ENCODE data around the gene DNMT3L.

The DNMT3L gene

GRCh38 chr21:44293551-44294231, 32.0 kb upstream of the DNMT3L start:
- no peak overlapping the region for H3K4me3 ChIP-seq (ENCODE audit: low read length)
- no peaks in the 10 kb centered on the region for H3K9me3 ChIP-seq (ENCODE audit: control insufficient read depth, low read length)
- H3K36me3 ChIP-seq (ENCODE audit: control insufficient read depth, insufficient read depth, low read length, severe bottlenecking), result no peaks in the 10 kb centered on the region
- no peak for DNase-seq (ENCODE audit: low read depth)
- H3K4me1 ChIP-seq (ENCODE audit: control insufficient read depth, insufficient read depth, low read length), result peaks cover 16% of the 10 kb centered on the region
- no peak overlapping the region for H3K9ac ChIP-seq (ENCODE audit: low read length)
- no peaks in the 10 kb centered on the region for H3K27me3 ChIP-seq (replicated peaks; ENCODE audit: control insufficient read depth, insufficient read depth, low read length)

DNA sequence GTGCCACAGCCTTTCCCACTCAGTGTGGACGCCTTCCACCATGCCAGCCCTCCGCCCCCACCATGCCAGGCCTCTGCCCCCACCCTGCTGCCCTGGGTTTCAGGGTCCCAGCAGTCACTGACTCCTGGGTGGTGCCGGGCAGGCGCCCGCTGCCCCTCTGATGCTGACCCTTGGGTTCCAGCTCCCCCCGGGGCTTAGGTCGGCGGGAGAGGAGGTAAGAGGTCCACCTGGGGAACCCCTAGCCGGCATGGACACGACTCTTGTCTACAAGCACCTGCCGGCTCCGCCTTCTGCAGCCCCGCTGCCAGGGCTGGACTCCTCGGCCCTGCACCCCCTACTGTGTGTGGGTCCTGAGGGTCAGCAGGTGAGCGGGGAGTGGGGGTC, 31.1 kb upstream of the DNMT3L start:
- Histone ChIP-seq H3K9me3 (ENCODE audit: control insufficient read depth, low read length) (no peaks in the 10 kb centered on the region), H3K9ac (ENCODE audit: low read length) (no peak overlapping the region), H3K4me3 (ENCODE audit: low read length) (no peak overlapping the region), H3K36me3 (ENCODE audit: control insufficient read depth, insufficient read depth, low read length, severe bottlenecking) (no peaks in the 10 kb centered on the region), H3K4me1 (ENCODE audit: control insufficient read depth, insufficient read depth, low read length) (peaks cover 10% of the 10 kb centered on the region), H3K27me3 (replicated peaks; ENCODE audit: control insufficient read depth, insufficient read depth, low read length) (peaks cover 8% of the 10 kb centered on the region)
- no peak for DNase-seq (ENCODE audit: low read depth)

GRCh38 chr21:44291936-44292811, 30.5 kb upstream of the DNMT3L start:
- Histone ChIP-seq H3K9ac (ENCODE audit: low read length) (no peak overlapping the region), H3K4me1 (ENCODE audit: control insufficient read depth, insufficient read depth, low read length) (peaks cover 10% of the 10 kb centered on the region), H3K27me3 (replicated peaks; ENCODE audit: control insufficient read depth, insufficient read depth, low read length) (peaks cover 12% of the 10 kb centered on the region), H3K4me3 (ENCODE audit: low read length) (no peak overlapping the region), H3K9me3 (ENCODE audit: control insufficient read depth, low read length) (no peaks in the 10 kb centered on the region), H3K36me3 (ENCODE audit: control insufficient read depth, insufficient read depth, low read length, severe bottlenecking) (no peaks in the 10 kb centered on the region)
- no peak for DNase-seq (ENCODE audit: low read depth)

DNA sequence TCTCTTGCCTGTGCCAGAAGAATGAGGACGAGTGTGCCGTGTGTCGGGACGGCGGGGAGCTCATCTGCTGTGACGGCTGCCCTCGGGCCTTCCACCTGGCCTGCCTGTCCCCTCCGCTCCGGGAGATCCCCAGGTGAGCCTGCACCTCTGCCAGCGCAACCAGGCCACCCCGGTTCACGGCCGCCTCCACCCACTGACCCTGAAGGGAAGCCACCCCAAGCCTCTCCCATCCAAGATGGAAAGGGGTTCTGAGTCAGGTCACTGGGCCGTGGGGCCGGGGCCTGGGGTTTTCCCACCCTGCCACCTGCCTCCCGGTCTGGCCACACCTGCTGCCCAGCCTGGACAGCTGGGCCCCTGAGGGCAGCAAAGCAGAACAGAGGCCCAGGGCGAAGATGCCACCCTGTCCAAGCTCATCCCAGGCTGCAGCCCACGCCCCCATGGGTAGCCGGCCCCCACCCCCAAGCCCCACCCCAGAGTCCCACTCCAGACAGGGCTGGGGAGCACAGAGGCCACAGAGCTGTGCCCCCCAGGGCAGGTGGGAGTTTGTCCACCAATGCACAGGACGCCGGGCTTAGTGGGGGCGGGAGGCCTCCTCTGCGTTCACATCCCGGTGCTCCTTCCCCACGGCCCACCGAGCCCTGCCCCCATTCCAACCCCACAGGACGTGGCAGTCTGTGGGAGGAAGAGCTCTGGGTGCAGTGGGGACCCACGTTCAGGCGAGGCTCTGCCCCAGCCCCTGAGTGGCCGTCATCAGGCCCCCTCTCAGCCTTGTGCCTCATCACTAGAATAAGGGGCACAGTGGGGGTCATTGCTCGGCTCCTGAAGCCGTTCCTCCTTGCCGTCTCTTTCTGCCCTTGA, 29.6 kb upstream of the DNMT3L start:
- no peak for DNase-seq (ENCODE audit: low read depth)
- Histone ChIP-seq H3K36me3 (ENCODE audit: control insufficient read depth, insufficient read depth, low read length, severe bottlenecking) (no peaks in the 10 kb centered on the region), H3K4me1 (ENCODE audit: control insufficient read depth, insufficient read depth, low read length) (peaks cover 10% of the 10 kb centered on the region), H3K27me3 (replicated peaks; ENCODE audit: control insufficient read depth, insufficient read depth, low read length) (peaks cover 17% of the 10 kb centered on the region), H3K9ac (ENCODE audit: low read length) (no peak overlapping the region), H3K4me3 (ENCODE audit: low read length) (no peak overlapping the region), H3K9me3 (ENCODE audit: control insufficient read depth, low read length) (no peaks in the 10 kb centered on the region)

GRCh38 chr21:44290327-44291077, 28.8 kb upstream of the DNMT3L start:
- H3K36me3 ChIP-seq (ENCODE audit: control insufficient read depth, insufficient read depth, low read length, severe bottlenecking), result no peaks in the 10 kb centered on the region
- no peak overlapping the region for H3K4me3 ChIP-seq (ENCODE audit: low read length)
- H3K9ac ChIP-seq (ENCODE audit: low read length), result no peak overlapping the region
- H3K4me1 ChIP-seq (ENCODE audit: control insufficient read depth, insufficient read depth, low read length), result peaks cover 10% of the 10 kb centered on the region
- H3K27me3 ChIP-seq (replicated peaks; ENCODE audit: control insufficient read depth, insufficient read depth, low read length), result peaks cover 17% of the 10 kb centered on the region
- H3K9me3 ChIP-seq (ENCODE audit: control insufficient read depth, low read length), result no peaks in the 10 kb centered on the region
- DNase-seq (ENCODE audit: low read depth), result no peak

DNA sequence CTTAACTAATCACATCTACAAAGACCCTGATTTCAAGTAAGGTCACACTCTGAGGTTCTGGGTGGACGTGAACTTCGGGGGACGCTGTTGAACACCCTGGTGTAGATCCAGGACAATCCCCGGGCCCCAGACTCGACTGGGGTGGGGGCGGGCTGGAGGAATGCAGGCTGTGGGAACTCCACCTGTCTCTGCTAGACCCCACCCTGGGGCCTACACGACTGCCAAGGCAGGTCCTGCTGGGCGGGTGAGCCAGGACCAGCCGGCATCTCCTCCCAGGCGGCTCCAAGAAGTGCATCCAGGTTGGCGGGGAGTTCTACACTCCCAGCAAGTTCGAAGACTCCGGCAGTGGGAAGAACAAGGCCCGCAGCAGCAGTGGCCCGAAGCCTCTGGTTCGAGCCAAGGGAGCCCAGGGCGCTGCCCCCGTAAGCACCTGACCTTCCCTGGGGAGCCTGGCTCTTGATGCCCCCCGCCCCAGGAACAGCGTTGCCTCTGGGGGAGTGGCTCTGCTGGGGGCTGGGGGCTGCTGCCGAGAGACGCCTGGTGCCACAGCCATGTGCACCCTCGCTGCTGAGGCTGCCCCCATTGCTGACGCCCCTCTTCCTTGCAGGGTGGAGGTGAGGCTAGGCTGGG, 27.8 kb upstream of the DNMT3L start:
- H3K36me3 ChIP-seq (ENCODE audit: control insufficient read depth, insufficient read depth, low read length, severe bottlenecking), result no peaks in the 10 kb centered on the region
- H3K4me1 ChIP-seq (ENCODE audit: control insufficient read depth, insufficient read depth, low read length), result peaks cover 3% of the 10 kb centered on the region
- H3K9ac ChIP-seq (ENCODE audit: low read length), result no peak overlapping the region
- no peak for DNase-seq (ENCODE audit: low read depth)
- peaks cover 25% of the 10 kb centered on the region for H3K27me3 ChIP-seq (replicated peaks; ENCODE audit: control insufficient read depth, insufficient read depth, low read length)
- no peak overlapping the region for H3K4me3 ChIP-seq (ENCODE audit: low read length)
- H3K9me3 ChIP-seq (ENCODE audit: control insufficient read depth, low read length), result no peaks in the 10 kb centered on the region

DNA sequence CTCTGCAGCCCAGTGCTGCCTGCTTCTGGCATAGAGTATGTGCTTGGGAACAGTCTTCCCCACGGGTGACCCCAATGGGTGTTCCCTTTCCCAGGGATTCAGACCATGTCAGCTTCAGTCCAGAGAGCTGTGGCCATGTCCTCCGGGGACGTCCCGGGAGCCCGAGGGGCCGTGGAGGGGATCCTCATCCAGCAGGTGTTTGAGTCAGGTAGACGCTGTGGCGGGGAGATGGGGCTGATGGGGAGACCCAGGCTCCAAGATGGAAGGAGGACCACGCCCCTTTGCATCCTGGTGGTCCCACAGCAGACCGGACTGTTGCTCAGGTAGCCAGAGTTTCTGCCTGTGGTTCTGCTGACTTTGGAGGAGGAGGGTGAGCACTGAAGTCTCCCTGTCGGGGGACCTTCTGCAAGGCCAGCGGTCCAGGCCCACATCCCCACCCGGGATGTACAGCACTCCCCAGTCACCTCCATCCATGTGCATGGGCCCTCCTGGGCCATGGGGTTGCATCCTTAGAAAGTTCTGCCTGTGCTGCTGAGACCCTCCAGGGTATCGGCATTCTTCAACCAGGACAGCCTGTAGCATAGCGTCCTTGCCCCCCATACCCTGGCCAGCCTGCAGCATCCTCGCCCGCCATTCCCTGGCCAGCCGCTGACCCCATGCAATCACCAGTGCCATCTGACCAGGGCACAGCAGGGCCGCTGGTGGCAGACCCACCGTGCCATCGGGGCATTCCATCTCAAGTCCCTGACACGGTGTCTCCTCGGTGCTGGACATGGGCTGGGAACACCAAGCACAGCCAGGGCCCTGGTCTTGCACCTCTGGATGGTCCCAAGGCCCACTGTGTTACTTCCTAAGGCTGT, 26.8 kb upstream of the DNMT3L start:
- no peaks in the 10 kb centered on the region for H3K4me1 ChIP-seq (ENCODE audit: control insufficient read depth, insufficient read depth, low read length)
- DNase-seq (ENCODE audit: low read depth), result no peak
- no peaks in the 10 kb centered on the region for H3K9me3 ChIP-seq (ENCODE audit: control insufficient read depth, low read length)
- H3K4me3 ChIP-seq (ENCODE audit: low read length), result no peak overlapping the region
- peaks cover 25% of the 10 kb centered on the region for H3K27me3 ChIP-seq (replicated peaks; ENCODE audit: control insufficient read depth, insufficient read depth, low read length)
- no peaks in the 10 kb centered on the region for H3K36me3 ChIP-seq (ENCODE audit: control insufficient read depth, insufficient read depth, low read length, severe bottlenecking)
- H3K9ac ChIP-seq (ENCODE audit: low read length), result no peak overlapping the region

GRCh38 chr21:44286716-44287632, 25.3 kb upstream of the DNMT3L start:
- Histone ChIP-seq H3K36me3 (ENCODE audit: control insufficient read depth, insufficient read depth, low read length, severe bottlenecking) (no peaks in the 10 kb centered on the region), H3K4me1 (ENCODE audit: control insufficient read depth, insufficient read depth, low read length) (no peaks in the 10 kb centered on the region), H3K4me3 (ENCODE audit: low read length) (no peak overlapping the region), H3K9ac (ENCODE audit: low read length) (no peak overlapping the region), H3K27me3 (replicated peaks; ENCODE audit: control insufficient read depth, insufficient read depth, low read length) (peaks cover 26% of the 10 kb centered on the region), H3K9me3 (ENCODE audit: control insufficient read depth, low read length) (no peaks in the 10 kb centered on the region)
- no peak for DNase-seq (ENCODE audit: low read depth)

DNA sequence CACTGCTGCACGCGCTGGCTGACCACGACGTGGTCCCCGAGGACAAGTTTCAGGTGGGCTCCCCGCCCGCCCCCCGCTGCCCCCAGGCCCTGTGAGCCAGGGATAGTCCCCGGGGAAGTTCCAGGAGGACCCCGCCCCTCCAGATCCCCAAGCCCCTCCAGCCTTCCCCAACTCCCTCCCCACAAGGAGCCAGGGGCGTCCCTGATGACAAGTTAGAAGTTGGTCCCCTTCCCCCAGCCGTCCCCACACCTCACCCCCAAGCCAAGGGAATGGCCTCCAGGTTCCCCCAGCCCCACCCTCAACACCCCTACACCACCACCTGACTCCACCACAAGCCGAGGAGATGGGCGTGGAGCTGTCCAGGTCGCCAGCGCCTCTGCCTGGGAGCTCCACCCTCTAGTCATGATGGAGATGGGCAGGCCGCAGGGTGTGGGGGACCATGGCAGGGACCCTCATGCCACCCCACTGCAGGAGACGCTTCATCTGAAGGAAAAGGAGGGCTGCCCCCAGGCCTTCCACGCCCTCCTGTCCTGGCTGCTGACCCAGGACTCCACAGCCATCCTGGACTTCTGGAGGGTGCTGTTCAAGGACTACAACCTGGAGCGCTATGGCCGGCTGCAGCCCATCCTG, 24.5 kb upstream of the DNMT3L start:
- no peaks in the 10 kb centered on the region for H3K4me1 ChIP-seq (ENCODE audit: control insufficient read depth, insufficient read depth, low read length)
- no peaks in the 10 kb centered on the region for H3K36me3 ChIP-seq (ENCODE audit: control insufficient read depth, insufficient read depth, low read length, severe bottlenecking)
- no peak overlapping the region for H3K9ac ChIP-seq (ENCODE audit: low read length)
- H3K4me3 ChIP-seq (ENCODE audit: low read length), result no peak overlapping the region
- no peak for DNase-seq (ENCODE audit: low read depth)
- H3K27me3 ChIP-seq (replicated peaks; ENCODE audit: control insufficient read depth, insufficient read depth, low read length), result peaks cover 29% of the 10 kb centered on the region
- no peaks in the 10 kb centered on the region for H3K9me3 ChIP-seq (ENCODE audit: control insufficient read depth, low read length)
